ENCODE data around the gene GRIN2D. TPM values are rescaled to one million over a fixed set of nuclear protein-coding genes. Genes with fewer than 3 reads are reported as not detected.
"Not testable (repeated sequence)": the region's sequence is repeated elsewhere in the genome, so short reads cannot be mapped to it uniquely, and the experiment has no call there.

Gene GRIN2D
- total and polyA plus RNA-seq, 4 donors, result 2.6 to 32.0 (median 18.6) TPM

DNA sequence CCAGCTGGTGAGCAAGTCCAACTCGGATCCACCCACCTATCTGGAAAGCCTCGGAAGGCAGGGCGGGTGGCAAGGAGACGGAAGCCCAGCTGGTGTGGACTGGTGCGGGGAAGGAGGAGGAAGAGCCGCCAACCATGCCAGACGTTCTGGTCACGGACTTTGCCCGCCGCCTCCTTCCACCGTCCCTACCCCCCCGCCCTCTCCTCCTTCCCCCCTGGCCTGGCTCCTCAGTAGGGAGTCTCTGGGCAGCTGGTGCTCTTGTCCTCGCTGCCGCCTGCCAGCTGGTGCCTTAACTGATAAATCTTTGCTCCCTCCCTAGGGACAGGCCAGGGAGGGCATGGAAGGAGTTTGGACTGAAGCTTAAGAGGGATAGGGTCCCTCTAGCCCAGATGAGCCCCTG, 24.5 kb upstream of the GRIN2D start:
- DNase-seq (ENCODE audit: low read depth in 4 of 6, low spot score in 6 of 6), result no peak
- Histone ChIP-seq H3K27ac (ENCODE audit: low read depth, low read length) (no peak overlapping the region), H3K4me1 (ENCODE audit: control insufficient read depth, insufficient read depth, low read length) (peaks cover 9% of the 10 kb centered on the region), H3K4me3 (ENCODE audit: low read depth, low read length) (no peak overlapping the region), H3K36me3 (ENCODE audit: control insufficient read depth, insufficient read depth, low read length) (no peaks in the 10 kb centered on the region), H3K9me3 (ENCODE audit: control insufficient read depth, insufficient read depth, low read length) (no peaks in the 10 kb centered on the region), H3K27me3 (ENCODE audit: control insufficient read depth, insufficient read depth, low read length) (no peaks in the 10 kb centered on the region)
- 48% methylated on average over 5 of the region's 14 CpGs for WGBS (ENCODE audit: insufficient coverage)

DNA sequence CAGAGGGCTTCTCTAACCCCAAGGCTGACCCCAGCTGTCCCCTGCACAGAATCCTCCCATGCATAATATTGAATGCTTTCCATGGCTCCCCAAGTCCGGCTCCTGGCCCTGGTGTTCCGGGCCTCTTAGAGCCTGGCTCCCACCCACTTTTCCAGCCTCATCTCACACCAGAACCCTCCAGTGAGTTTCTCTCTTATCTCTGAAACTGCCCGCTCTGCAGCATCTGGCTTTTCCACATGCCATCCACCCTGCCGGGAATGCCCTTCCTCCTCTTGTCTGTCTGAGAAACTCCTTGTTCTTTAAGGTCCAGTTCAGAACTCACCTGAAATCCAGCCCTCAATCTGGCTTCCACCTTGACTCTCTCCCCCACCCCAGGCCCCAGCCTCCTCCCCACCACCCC, 22.5 kb upstream of the GRIN2D start:
- no peaks in the 10 kb centered on the region for H3K9me3 ChIP-seq (ENCODE audit: control insufficient read depth, insufficient read depth, low read length)
- H3K27ac ChIP-seq (ENCODE audit: low read depth, low read length), result no peak overlapping the region
- no peaks in the 10 kb centered on the region for H3K27me3 ChIP-seq (ENCODE audit: control insufficient read depth, insufficient read depth, low read length)
- no peak overlapping the region for H3K4me3 ChIP-seq (ENCODE audit: low read depth, low read length)
- no peaks in the 10 kb centered on the region for H3K36me3 ChIP-seq (ENCODE audit: control insufficient read depth, insufficient read depth, low read length)
- 82% methylated on average over 4 of the region's 4 CpGs for WGBS (ENCODE audit: insufficient coverage)
- H3K4me1 ChIP-seq (ENCODE audit: control insufficient read depth, insufficient read depth, low read length), result no peaks in the 10 kb centered on the region
- no peak for DNase-seq (ENCODE audit: low read depth in 4 of 6, low spot score in 6 of 6)

DNA sequence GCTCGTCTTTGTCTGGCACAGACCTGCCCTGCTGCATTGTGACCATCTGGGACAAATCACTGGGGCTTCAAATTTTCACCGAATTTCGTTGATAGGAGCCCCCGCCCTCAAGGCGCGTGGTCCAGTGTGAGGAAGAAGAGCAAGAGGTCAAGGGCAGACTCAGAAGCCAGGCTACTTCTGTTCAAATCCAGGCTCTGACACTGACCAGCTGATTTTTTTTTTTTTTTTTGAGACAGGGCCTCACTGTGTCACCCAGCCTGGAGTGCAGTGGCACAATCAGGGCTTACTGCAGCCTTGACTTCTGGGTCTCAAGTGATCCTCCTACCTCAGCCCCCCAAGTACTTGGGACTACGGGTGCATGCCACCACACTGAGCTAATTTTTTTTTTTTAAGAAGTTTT, 22.1 kb upstream of the GRIN2D start:
- no peaks in the 10 kb centered on the region for H3K36me3 ChIP-seq (ENCODE audit: control insufficient read depth, insufficient read depth, low read length)
- WGBS (ENCODE audit: insufficient coverage), result 86% methylated on average over 5 of the region's 7 CpGs

DNA sequence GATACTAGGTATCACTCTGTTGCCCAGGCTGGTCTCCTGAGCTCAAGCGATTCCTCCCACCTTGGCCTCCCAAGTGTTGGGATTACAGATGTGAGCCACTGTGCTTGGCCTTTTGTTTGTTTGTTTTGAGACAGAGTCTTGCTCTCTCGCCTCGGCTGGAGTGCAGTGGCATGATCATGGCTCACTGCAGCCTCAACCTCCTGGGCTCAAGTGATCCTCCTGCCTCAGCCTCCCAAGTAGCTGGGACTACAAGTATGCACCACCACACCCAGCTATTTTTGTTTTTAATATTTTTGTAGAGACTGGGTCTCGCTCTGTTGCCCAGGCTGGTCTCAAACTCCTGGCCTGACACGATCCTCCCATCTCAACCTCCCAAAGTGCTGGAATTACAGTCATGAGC, 21.7 kb upstream of the GRIN2D start:
- not testable (repeated sequence) for H3K4me3 ChIP-seq (ENCODE audit: low read depth, low read length); H3K27ac ChIP-seq (ENCODE audit: low read depth, low read length); H3K9me3 ChIP-seq (ENCODE audit: control insufficient read depth, insufficient read depth, low read length); H3K27me3 ChIP-seq (ENCODE audit: control insufficient read depth, insufficient read depth, low read length); H3K4me1 ChIP-seq (ENCODE audit: control insufficient read depth, insufficient read depth, low read length); H3K36me3 ChIP-seq (ENCODE audit: control insufficient read depth, insufficient read depth, low read length); DNase-seq (ENCODE audit: low read depth in 4 of 6, low spot score in 6 of 6)
- 90% methylated on average over 2 of the region's 5 CpGs for WGBS (ENCODE audit: insufficient coverage)

More for the DNA sequence above, 22.1 kb upstream of the GRIN2D start:
- H3K4me3 ChIP-seq (ENCODE audit: low read depth, low read length), result no peak overlapping the region
- H3K4me1 ChIP-seq (ENCODE audit: control insufficient read depth, insufficient read depth, low read length), result no peaks in the 10 kb centered on the region
- H3K9me3 ChIP-seq (ENCODE audit: control insufficient read depth, insufficient read depth, low read length), result no peaks in the 10 kb centered on the region
- H3K27me3 ChIP-seq (ENCODE audit: control insufficient read depth, insufficient read depth, low read length), result no peaks in the 10 kb centered on the region
- no peak overlapping the region for H3K27ac ChIP-seq (ENCODE audit: low read depth, low read length)
- DNase-seq (ENCODE audit: low read depth in 4 of 6, low spot score in 6 of 6), result no peak

DNA sequence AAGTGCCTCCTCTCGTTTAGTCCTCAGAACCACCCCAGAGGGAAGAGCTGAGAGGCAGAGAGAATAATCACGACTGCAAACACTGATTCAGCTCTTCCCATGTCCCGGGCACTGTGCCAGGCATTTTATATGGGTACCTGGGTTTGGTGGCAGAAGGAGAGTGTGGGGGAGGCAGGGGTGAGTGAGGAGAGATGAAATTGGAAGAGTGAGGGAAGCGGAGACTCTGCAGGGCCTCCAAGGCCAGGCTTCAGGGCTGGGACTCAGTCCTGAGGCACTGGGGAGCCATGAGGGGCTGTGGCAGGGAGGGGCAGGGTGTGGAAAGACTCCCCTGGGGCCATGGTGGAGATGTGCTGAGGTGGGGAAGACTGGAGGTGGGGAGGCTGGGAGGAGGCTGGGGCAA, 20.6 kb upstream of the GRIN2D start:
- DNase-seq (ENCODE audit: low read depth in 4 of 6, low spot score in 6 of 6), result peak in 1 of 6 donors; percentile 71
- no peaks in the 10 kb centered on the region for H3K27me3 ChIP-seq (ENCODE audit: control insufficient read depth, insufficient read depth, low read length)
- no peaks in the 10 kb centered on the region for H3K4me1 ChIP-seq (ENCODE audit: control insufficient read depth, insufficient read depth, low read length)
- no peaks in the 10 kb centered on the region for H3K9me3 ChIP-seq (ENCODE audit: control insufficient read depth, insufficient read depth, low read length)
- 43% methylated on average over 4 of the region's 4 CpGs for WGBS (ENCODE audit: insufficient coverage)
- H3K27ac ChIP-seq (ENCODE audit: low read depth, low read length), result no peak overlapping the region
- H3K36me3 ChIP-seq (ENCODE audit: control insufficient read depth, insufficient read depth, low read length), result no peaks in the 10 kb centered on the region
- H3K4me3 ChIP-seq (ENCODE audit: low read depth, low read length), result no peak overlapping the region

DNA sequence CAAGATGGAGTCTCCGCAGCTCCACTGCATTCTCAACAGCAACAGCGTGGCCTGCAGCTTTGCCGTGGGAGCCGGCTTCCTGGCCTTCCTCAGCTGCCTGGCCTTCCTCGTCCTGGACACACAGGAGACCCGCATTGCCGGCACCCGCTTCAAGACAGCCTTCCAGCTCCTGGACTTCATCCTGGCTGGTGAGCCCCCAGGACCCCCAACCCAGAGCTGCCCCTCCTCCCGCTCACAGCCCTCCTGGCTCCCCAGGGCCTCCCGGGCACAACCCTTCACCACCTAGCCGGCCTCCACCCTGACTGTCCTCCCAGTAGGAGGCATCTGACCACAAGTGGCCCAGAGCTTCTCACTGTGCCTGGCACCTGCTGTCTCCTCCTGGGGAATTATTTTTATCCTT, 19.9 kb upstream of the GRIN2D start:
- no peak overlapping the region for H3K4me3 ChIP-seq (ENCODE audit: low read depth, low read length)
- no peak for DNase-seq (ENCODE audit: low read depth in 4 of 6, low spot score in 6 of 6)
- 84% methylated on average over 11 of the region's 11 CpGs for WGBS (ENCODE audit: insufficient coverage)

DNA sequence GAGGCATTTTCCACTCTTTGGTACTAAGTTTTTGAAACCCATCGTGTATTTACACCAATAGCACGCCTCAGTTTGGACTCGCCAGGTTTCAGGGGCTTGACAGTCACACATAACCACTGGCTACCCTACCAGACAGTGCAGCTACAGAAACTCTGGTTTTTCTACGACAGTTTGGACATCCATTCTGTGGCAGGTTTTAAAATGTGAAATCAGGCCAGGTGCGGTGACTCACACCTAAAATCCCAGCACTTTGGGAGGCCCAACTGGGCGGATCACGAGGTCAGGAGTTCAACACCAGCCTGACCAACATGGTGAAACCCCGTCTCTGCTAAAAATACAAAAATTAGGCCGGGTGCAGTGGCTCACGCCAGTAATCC, 15.3 kb upstream of the GRIN2D start:
- no peak overlapping the region for H3K27ac ChIP-seq (ENCODE audit: low read depth, low read length)
- no peaks in the 10 kb centered on the region for H3K9me3 ChIP-seq (ENCODE audit: control insufficient read depth, insufficient read depth, low read length)
- H3K4me3 ChIP-seq (ENCODE audit: low read depth, low read length), result no peak overlapping the region
- no peaks in the 10 kb centered on the region for H3K4me1 ChIP-seq (ENCODE audit: control insufficient read depth, insufficient read depth, low read length)
- 95% methylated on average over 8 of the region's 10 CpGs for WGBS (ENCODE audit: insufficient coverage)
- H3K36me3 ChIP-seq (ENCODE audit: control insufficient read depth, insufficient read depth, low read length), result peaks cover 34% of the 10 kb centered on the region
- DNase-seq (ENCODE audit: low read depth in 4 of 6, low spot score in 6 of 6), result no peak
- H3K27me3 ChIP-seq (ENCODE audit: control insufficient read depth, insufficient read depth, low read length), result no peaks in the 10 kb centered on the region

More for the DNA sequence above, 19.9 kb upstream of the GRIN2D start:
- no peaks in the 10 kb centered on the region for H3K9me3 ChIP-seq (ENCODE audit: control insufficient read depth, insufficient read depth, low read length)
- no peaks in the 10 kb centered on the region for H3K4me1 ChIP-seq (ENCODE audit: control insufficient read depth, insufficient read depth, low read length)
- no peaks in the 10 kb centered on the region for H3K27me3 ChIP-seq (ENCODE audit: control insufficient read depth, insufficient read depth, low read length)
- no peak overlapping the region for H3K27ac ChIP-seq (ENCODE audit: low read depth, low read length)
- no peaks in the 10 kb centered on the region for H3K36me3 ChIP-seq (ENCODE audit: control insufficient read depth, insufficient read depth, low read length)

GRCh38 chr19:48379058-48379457, 14.4 kb upstream of the GRIN2D start:
- 91% methylated on average over 4 of the region's 5 CpGs for WGBS (ENCODE audit: insufficient coverage)
- Histone ChIP-seq H3K9me3 (ENCODE audit: control insufficient read depth, insufficient read depth, low read length) (no peaks in the 10 kb centered on the region), H3K27me3 (ENCODE audit: control insufficient read depth, insufficient read depth, low read length) (no peaks in the 10 kb centered on the region), H3K36me3 (ENCODE audit: control insufficient read depth, insufficient read depth, low read length) (peaks cover 43% of the 10 kb centered on the region), H3K4me1 (ENCODE audit: control insufficient read depth, insufficient read depth, low read length) (no peaks in the 10 kb centered on the region), H3K27ac (ENCODE audit: low read depth, low read length) (no peak overlapping the region), H3K4me3 (ENCODE audit: low read depth, low read length) (no peak overlapping the region)
- no peak for DNase-seq (ENCODE audit: low read depth in 4 of 6, low spot score in 6 of 6)

DNA sequence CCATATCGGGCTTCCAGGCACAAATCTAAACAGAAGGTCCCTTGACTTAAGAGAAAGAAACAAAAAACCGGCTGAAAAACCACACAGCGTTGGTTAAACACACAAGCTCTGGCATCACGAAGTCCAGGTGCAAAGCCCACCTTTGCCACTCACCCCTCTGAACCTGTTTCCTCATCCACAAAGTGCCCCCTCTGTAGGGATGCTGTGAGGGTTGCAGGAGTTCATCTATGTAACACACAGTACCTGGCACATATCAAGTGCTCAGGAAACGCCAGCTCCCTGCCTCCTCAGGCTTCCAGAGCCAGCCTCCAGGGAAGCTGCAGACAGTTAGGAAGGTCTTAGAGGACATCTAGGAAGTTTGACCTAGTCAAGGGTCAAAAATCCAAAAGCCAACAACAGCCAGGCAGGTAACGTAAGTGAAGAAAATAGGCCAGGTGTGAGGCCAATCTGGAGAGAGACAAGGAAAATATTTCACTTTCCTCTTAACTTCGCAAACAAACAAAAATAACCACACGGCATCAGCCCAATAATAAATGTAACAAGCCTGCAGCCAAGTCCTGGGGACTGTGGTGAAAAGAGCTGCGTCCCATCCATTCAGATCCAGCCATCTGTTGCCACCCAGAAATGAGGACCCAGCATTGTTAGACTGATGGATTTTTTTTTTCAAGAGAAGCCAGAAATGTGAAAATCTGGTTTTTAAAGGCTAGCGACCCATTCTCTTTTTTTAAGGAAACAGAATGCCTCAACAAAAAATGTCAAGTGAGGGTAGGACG, 12.1 kb upstream of the GRIN2D start:
- 91% methylated on average over 4 of the region's 11 CpGs for WGBS (ENCODE audit: insufficient coverage)
- H3K27me3 ChIP-seq (ENCODE audit: control insufficient read depth, insufficient read depth, low read length), result no peaks in the 10 kb centered on the region
- no peaks in the 10 kb centered on the region for H3K4me1 ChIP-seq (ENCODE audit: control insufficient read depth, insufficient read depth, low read length)
- H3K27ac ChIP-seq (ENCODE audit: low read depth, low read length), result no peak overlapping the region
- H3K36me3 ChIP-seq (ENCODE audit: control insufficient read depth, insufficient read depth, low read length), result peaks cover 66% of the 10 kb centered on the region
- DNase-seq (ENCODE audit: low read depth in 4 of 6, low spot score in 6 of 6), result no peak
- no peak overlapping the region for H3K4me3 ChIP-seq (ENCODE audit: low read depth, low read length)
- H3K9me3 ChIP-seq (ENCODE audit: control insufficient read depth, insufficient read depth, low read length), result no peaks in the 10 kb centered on the region

GRCh38 chr19:48382286-48382685, 11.2 kb upstream of the GRIN2D start:
- H3K36me3 ChIP-seq (ENCODE audit: control insufficient read depth, insufficient read depth, low read length), result peaks cover 75% of the 10 kb centered on the region
- H3K4me3 ChIP-seq (ENCODE audit: low read depth, low read length), result no peak overlapping the region
- no peaks in the 10 kb centered on the region for H3K27me3 ChIP-seq (ENCODE audit: control insufficient read depth, insufficient read depth, low read length)
- no peaks in the 10 kb centered on the region for H3K9me3 ChIP-seq (ENCODE audit: control insufficient read depth, insufficient read depth, low read length)
- DNase-seq (ENCODE audit: low read depth in 4 of 6, low spot score in 6 of 6), result no peak
- H3K27ac ChIP-seq (ENCODE audit: low read depth, low read length), result no peak overlapping the region
- 85% methylated on average over 2 of the region's 8 CpGs for WGBS (ENCODE audit: insufficient coverage)
- H3K4me1 ChIP-seq (ENCODE audit: control insufficient read depth, insufficient read depth, low read length), result no peaks in the 10 kb centered on the region

Data from spinal cord (tissue), 10 donors.